ENCODE measurements around the gene CIT.

DNA sequence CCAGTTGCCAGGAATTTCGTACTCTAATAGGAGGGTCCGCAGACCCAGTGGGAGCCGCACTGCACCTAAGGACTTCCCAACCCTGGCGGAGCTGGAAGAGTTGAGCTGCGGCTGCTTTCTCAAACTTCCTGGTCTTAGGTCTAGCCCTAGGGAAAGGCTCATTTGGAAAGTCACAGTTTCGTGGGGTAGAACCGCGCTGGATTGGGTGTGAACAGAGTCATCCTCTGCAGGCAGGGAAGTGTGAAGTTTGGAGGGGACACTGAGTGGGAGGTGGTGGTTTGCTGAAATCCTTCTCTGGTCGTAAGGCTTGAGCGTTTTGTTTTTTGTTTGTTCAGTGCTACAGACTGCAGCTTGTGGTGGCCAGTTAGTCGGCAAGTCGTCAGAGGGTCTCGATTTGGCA, 190.3 kb downstream of the CIT start:
- TF ChIP-seq, protein P1, sequence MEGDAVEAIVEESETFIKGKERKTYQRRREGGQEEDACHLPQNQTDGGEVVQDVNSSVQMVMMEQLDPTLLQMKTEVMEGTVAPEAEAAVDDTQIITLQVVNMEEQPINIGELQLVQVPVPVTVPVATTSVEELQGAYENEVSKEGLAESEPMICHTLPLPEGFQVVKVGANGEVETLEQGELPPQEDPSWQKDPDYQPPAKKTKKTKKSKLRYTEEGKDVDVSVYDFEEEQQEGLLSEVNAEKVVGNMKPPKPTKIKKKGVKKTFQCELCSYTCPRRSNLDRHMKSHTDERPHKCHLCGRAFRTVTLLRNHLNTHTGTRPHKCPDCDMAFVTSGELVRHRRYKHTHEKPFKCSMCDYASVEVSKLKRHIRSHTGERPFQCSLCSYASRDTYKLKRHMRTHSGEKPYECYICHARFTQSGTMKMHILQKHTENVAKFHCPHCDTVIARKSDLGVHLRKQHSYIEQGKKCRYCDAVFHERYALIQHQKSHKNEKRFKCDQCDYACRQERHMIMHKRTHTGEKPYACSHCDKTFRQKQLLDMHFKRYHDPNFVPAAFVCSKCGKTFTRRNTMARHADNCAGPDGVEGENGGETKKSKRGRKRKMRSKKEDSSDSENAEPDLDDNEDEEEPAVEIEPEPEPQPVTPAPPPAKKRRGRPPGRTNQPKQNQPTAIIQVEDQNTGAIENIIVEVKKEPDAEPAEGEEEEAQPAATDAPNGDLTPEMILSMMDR (IDR thresholded peaks at IDR 0.05), result no peak
- no peak for TF ChIP-seq POLR2A (IDR thresholded peaks at IDR 0.05)
